Measurements from ENCODE around the gene NEDD4. TPM values are rescaled to one million over a fixed set of nuclear protein-coding genes. Genes with fewer than 3 reads are reported as not detected.

Gene NEDD4
- total and polyA plus RNA-seq, 10 of the 15 experiments (the other 5 are each of a cell fraction or from before 2014, with no cell fraction given): 1.3 to 7.7 (median 4.4) TPM

DNA sequence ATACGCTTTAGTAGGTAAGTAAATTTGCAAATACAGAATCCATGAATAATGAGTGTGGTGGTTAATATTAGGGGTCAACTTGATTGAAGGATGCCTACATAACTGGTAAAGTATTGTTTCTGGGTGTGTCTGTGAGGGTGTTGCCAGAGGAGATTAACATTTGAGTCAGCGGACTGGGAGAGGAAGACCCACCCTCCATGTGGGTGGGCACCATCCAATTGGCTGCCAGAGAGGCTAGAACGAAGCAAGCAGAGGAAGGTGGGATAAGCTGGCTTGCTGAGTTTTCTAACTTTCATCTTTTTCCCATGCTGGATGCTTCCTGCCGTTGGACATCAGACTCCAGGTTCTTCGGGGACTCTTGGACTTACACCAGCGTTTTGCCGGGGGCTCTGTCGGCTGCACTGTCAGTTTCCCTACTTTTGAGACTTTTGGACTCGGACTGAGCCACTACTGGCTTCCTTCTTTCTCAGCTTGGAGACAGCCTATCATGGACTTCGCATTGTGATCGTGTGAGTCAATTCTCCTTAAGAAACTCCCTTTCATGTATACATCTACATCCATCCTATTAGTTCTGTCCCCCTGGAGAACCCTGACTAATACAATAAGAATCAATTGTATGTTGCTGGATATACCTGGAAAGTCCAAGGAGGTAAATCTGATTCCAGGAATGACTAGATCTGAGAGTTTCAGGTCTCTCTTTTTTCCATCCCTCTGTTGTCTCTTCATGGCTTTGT, 25.8 kb upstream of the NEDD4 start:
- 49% methylated on average over 11 of the region's 11 CpGs for WGBS (ENCODE audit: insufficient coverage, insufficient replicate concordance, low lambda C conversion rate, missing lambda C conversion rate)
- no peak overlapping the region for H2AFZ ChIP-seq (ENCODE audit: control insufficient read depth, low read depth, low read length)
- H3K27me3 ChIP-seq (replicated peaks in 1 of 2; ENCODE audit: control insufficient read depth in 2 of 2, insufficient read depth in 2 of 2, low read length in 1 of 2): no peaks in the 10 kb centered on the region
- in situ Hi-C loops (cut with MboI) (no loop called here), intact Hi-C loops (cut with micrococcal nuclease; ENCODE audit: unreplicated experiment) (no loop called here)
- ChIA-PET SMC1A (ENCODE audit: uncharacterized antibody, unreplicated experiment) (no interaction called here), CTCF (no interaction called here), POLR2A (no interaction called here), RAD21 (ENCODE audit: unreplicated experiment) (no interaction called here)
- no peak for FAIRE-seq
- H3K4me1 ChIP-seq (ENCODE audit: control insufficient read depth, insufficient read depth, low read length): no peaks in the 10 kb centered on the region
- ATAC-seq: no peak
- H3K36me3 ChIP-seq (ENCODE audit: control insufficient read depth in 2 of 2, insufficient read depth in 2 of 2, low read length in 1 of 2): no peaks in the 10 kb centered on the region
- no peaks in the 10 kb centered on the region for H3K79me2 ChIP-seq (ENCODE audit: control insufficient read depth, insufficient read depth, low read length)
- DNase-seq (ENCODE audit: low read depth, low spot score): no peak
- no peak overlapping the region for H3K4me2 ChIP-seq (ENCODE audit: control insufficient read depth, insufficient read depth)
- no peak overlapping the region for H3K27ac ChIP-seq (ENCODE audit: control insufficient read depth, insufficient read depth)
- no peak overlapping the region for H3K9ac ChIP-seq (ENCODE audit: control insufficient read depth, insufficient read depth, low read length)
- H3K9me3 ChIP-seq (replicated peaks; ENCODE audit: control insufficient read depth, insufficient read depth, low read length): no peaks in the 10 kb centered on the region; the same call in 2 of the 3 replicates
- BruUV-seq (replicated peaks): no TSS peak
- H3K4me3 ChIP-seq: no peak overlapping the region
- no peaks in the 10 kb centered on the region for H4K20me1 ChIP-seq (ENCODE audit: control insufficient read depth, insufficient read depth)
- TF ChIP-seq USF1 (IDR thresholded peaks at IDR 0.05; ENCODE audit: borderline replicate concordance, extremely low read length, insufficient read depth, low read depth, low read length) (no peak), NFXL1 (IDR thresholded peaks at IDR 0.05; ENCODE audit: borderline replicate concordance) (no peak), CHD4 (IDR thresholded peaks at IDR 0.05) (no peak), SIX5 (IDR thresholded peaks at IDR 0.05; ENCODE audit: low read depth, low read length, severe bottlenecking) (no peak), MEF2A (IDR thresholded peaks at IDR 0.05; ENCODE audit: insufficient read depth, low read depth, low read length) (no peak), NFYB (IDR thresholded peaks at IDR 0.05; ENCODE audit: insufficient read depth, low read depth, low read length) (no peak), PML (IDR thresholded peaks at IDR 0.05; ENCODE audit: low read length) (no peak), SMAD5 (IDR thresholded peaks at IDR 0.05; ENCODE audit: low read depth) (no peak), KDM1A (IDR thresholded peaks at IDR 0.05; ENCODE audit: borderline replicate concordance) (no peak), NR2F1 (conservative IDR thresholded peaks at IDR 0.05) (no peak), FOXK2 (IDR thresholded peaks at IDR 0.05) (no peak), RUNX3 (IDR thresholded peaks at IDR 0.05; ENCODE audit: low read length) (no peak), POU2F2 (IDR thresholded peaks at IDR 0.05; ENCODE audit: borderline replicate concordance, low read depth, low read length) (no peak)
- TF ChIP-seq, protein P1, sequence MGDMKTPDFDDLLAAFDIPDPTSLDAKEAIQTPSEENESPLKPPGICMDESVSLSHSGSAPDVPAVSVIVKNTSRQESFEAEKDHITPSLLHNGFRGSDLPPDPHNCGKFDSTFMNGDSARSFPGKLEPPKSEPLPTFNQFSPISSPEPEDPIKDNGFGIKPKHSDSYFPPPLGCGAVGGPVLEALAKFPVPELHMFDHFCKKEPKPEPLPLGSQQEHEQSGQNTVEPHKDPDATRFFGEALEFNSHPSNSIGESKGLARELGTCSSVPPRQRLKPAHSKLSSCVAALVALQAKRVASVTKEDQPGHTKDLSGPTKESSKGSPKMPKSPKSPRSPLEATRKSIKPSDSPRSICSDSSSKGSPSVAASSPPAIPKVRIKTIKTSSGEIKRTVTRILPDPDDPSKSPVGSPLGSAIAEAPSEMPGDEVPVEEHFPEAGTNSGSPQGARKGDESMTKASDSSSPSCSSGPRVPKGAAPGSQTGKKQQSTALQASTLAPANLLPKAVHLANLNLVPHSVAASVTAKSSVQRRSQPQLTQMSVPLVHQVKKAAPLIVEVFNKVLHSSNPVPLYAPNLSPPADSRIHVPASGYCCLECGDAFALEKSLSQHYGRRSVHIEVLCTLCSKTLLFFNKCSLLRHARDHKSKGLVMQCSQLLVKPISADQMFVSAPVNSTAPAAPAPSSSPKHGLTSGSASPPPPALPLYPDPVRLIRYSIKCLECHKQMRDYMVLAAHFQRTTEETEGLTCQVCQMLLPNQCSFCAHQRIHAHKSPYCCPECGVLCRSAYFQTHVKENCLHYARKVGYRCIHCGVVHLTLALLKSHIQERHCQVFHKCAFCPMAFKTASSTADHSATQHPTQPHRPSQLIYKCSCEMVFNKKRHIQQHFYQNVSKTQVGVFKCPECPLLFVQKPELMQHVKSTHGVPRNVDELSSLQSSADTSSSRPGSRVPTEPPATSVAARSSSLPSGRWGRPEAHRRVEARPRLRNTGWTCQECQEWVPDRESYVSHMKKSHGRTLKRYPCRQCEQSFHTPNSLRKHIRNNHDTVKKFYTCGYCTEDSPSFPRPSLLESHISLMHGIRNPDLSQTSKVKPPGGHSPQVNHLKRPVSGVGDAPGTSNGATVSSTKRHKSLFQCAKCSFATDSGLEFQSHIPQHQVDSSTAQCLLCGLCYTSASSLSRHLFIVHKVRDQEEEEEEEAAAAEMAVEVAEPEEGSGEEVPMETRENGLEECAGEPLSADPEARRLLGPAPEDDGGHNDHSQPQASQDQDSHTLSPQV (IDR thresholded peaks at IDR 0.05): no peak
- TF ChIP-seq, protein P2, sequence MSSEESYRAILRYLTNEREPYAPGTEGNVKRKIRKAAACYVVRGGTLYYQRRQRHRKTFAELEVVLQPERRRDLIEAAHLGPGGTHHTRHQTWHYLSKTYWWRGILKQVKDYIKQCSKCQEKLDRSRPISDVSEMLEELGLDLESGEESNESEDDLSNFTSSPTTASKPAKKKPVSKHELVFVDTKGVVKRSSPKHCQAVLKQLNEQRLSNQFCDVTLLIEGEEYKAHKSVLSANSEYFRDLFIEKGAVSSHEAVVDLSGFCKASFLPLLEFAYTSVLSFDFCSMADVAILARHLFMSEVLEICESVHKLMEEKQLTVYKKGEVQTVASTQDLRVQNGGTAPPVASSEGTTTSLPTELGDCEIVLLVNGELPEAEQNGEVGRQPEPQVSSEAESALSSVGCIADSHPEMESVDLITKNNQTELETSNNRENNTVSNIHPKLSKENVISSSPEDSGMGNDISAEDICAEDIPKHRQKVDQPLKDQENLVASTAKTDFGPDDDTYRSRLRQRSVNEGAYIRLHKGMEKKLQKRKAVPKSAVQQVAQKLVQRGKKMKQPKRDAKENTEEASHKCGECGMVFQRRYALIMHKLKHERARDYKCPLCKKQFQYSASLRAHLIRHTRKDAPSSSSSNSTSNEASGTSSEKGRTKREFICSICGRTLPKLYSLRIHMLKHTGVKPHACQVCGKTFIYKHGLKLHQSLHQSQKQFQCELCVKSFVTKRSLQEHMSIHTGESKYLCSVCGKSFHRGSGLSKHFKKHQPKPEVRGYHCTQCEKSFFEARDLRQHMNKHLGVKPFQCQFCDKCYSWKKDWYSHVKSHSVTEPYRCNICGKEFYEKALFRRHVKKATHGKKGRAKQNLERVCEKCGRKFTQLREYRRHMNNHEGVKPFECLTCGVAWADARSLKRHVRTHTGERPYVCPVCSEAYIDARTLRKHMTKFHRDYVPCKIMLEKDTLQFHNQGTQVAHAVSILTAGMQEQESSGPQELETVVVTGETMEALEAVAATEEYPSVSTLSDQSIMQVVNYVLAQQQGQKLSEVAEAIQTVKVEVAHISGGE (CRISPR knock-in tag; IDR thresholded peaks at IDR 0.05): no peak

All from GM12878 (cell line).